Activated T-helper 2 cell treated with anti-CD3 and anti-CD28 coated beads, Interferon-gamma antibody, Interleukin-2, Interleukin-4, amounts not matched to agents 10 μg/mL and 5 μg/mL and 100 μg/mL, durations not matched to agents 14 hours and 24 hours and 36 hours (primary cell): Measurements from ENCODE around the gene STK33. TPM values are rescaled to one million over a fixed set of nuclear protein-coding genes. Genes with fewer than 3 reads are reported as not detected.

Experiments
- DNase-seq: peaks from one replicate; pipeline ENCODE4 v3.0.0; 2021; ENCODE audit warnings: low spot score
- H3K27ac Mint-ChIP-seq: one replicate; pipeline ENCODE4 v1.8.0; 2021; ENCODE audit warnings: mixed read lengths
- H3K27me3 Mint-ChIP-seq: one replicate; pipeline ENCODE4 v1.8.0; 2021; ENCODE audit warnings: low read depth, mixed read lengths
- H3K36me3 Mint-ChIP-seq: one replicate; pipeline ENCODE4 v1.8.0; 2021; ENCODE audit warnings: low read depth, mixed read lengths
- H3K4me1 Mint-ChIP-seq: one replicate; pipeline ENCODE4 v1.8.0; 2021; ENCODE audit warnings: low read depth, mixed read lengths
- H3K4me3 Mint-ChIP-seq: one replicate; pipeline ENCODE4 v1.8.0; 2021; ENCODE audit warnings: low read depth, mild to moderate bottlenecking, moderate library complexity, mixed read lengths
- H3K9me3 Mint-ChIP-seq: one replicate; pipeline ENCODE4 v1.8.0; 2021; ENCODE audit warnings: mixed read lengths
- intact Hi-C: fragments of 100-400 bp; cut with micrococcal nuclease; formaldehyde crosslinking; loops from one replicate; pipeline ENCODE4 v1.15.1; 2023
- total RNA-seq: library from RNA; stranded (reverse); gene quantifications from 2 replicates; pipeline ENCODE4 v1.2.3, GENCODE V29; 2022

STK33 gene
- 0.11 and 0.62 TPM in 2 replicates for total RNA-seq

- Mint-ChIP-seq H3K4me1 (peaks cover 4% of the 10 kb centered on the region), H3K9me3 (no peaks in the 10 kb centered on the region), H3K36me3 (no peaks in the 10 kb centered on the region), H3K27me3 (peaks cover 66% of the 10 kb centered on the region), H3K4me3 (peak within 1 kb of the TSS; percentile 67), H3K27ac (no peak within 1 kb of the TSS)
- peak; percentile 24 for DNase-seq
- intact Hi-C loops, result no loop called here
Observed at GRCh38 chr11:8593935-8594909, at the start of gene STK33. Gene STK33, minus strand, starts transcription at chr11:8594228. Its CDS starts 119,323 bp downstream, at chr11:8474905.

GRCh38 chr11:8642196-8642841 is 48.3 kb upstream of the STK33 start:
- H3K4me3 Mint-ChIP-seq, result no peak overlapping the region
- H3K27me3 Mint-ChIP-seq, result no peaks in the 10 kb centered on the region
- no peak overlapping the region for H3K27ac Mint-ChIP-seq
- intact Hi-C loops, result no loop called here
- peaks cover 9% of the 10 kb centered on the region for H3K4me1 Mint-ChIP-seq
- no peaks in the 10 kb centered on the region for H3K9me3 Mint-ChIP-seq
- no peak for DNase-seq
- H3K36me3 Mint-ChIP-seq, result peaks cover 19% of the 10 kb centered on the region

GRCh38 chr11:8641332-8641731 is 47.3 kb upstream of the STK33 start:
- no peak for DNase-seq
- no peak overlapping the region for H3K4me3 Mint-ChIP-seq
- intact Hi-C loops, result no loop called here
- H3K27ac Mint-ChIP-seq, result no peak overlapping the region
- H3K4me1 Mint-ChIP-seq, result peaks cover 8% of the 10 kb centered on the region
- H3K27me3 Mint-ChIP-seq, result no peaks in the 10 kb centered on the region
- peaks cover 3% of the 10 kb centered on the region for H3K9me3 Mint-ChIP-seq
- H3K36me3 Mint-ChIP-seq, result peaks cover 22% of the 10 kb centered on the region

- H3K36me3 Mint-ChIP-seq, result peaks cover 29% of the 10 kb centered on the region
- peaks cover 8% of the 10 kb centered on the region for H3K4me1 Mint-ChIP-seq
- no peak overlapping the region for H3K4me3 Mint-ChIP-seq
- no peak overlapping the region for H3K27ac Mint-ChIP-seq
- no peaks in the 10 kb centered on the region for H3K27me3 Mint-ChIP-seq
- intact Hi-C loops, result no loop called here
- no peak for DNase-seq
- H3K9me3 Mint-ChIP-seq, result peaks cover 3% of the 10 kb centered on the region
Observed at GRCh38 chr11:8640267-8640906, 46.4 kb upstream of the STK33 start.

DNA sequence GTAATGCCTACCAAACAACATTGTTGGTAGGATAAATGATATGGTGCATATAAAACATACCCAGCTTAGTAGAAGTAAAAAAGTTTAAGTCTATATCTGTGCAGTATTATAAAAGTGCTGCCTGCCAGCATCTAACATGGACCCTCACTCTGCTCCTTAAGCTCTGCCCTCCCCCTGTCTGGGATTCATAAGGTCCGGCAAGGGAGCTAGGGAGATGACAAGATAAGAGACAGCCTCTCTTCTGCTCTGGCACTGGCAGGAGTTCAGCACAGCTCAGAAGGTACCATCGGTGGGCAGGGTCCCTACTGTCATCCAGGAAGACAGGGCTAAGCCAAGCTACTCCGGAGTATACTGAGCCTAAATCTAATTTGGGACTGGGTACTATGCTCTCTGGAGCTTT is 45.6 kb upstream of the STK33 start:
- Mint-ChIP-seq H3K4me1 (peaks cover 8% of the 10 kb centered on the region), H3K27ac (no peak overlapping the region), H3K9me3 (peaks cover 3% of the 10 kb centered on the region), H3K36me3 (peaks cover 29% of the 10 kb centered on the region), H3K4me3 (no peak overlapping the region), H3K27me3 (no peaks in the 10 kb centered on the region)
- DNase-seq, result no peak
- intact Hi-C loops, result no loop called here

DNA sequence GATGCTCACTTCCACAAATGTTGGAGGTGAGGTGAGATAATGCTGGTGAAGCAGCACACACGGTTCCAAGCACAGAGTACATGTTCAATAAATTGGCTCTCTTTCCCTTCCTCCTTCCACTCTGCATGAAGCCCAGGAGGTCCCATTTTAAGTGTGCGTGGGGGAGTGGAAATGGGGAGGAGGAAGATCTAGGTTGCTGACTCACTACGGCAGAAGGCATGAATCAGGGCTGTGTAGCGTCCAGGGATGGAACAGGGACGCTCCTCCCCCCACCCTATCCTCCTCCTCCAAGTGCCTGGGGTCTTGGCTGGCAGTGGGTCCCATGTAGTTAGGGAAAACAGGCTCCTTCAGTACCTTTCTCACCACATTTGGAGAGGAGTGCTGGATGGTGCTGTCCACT is 44.3 kb upstream of the STK33 start:
- no peak for DNase-seq
- intact Hi-C loops, result no loop called here
- H3K36me3 Mint-ChIP-seq, result peaks cover 29% of the 10 kb centered on the region
- H3K4me3 Mint-ChIP-seq, result no peak overlapping the region
- H3K27me3 Mint-ChIP-seq, result no peaks in the 10 kb centered on the region
- H3K9me3 Mint-ChIP-seq, result peaks cover 3% of the 10 kb centered on the region
- peaks cover 8% of the 10 kb centered on the region for H3K4me1 Mint-ChIP-seq
- H3K27ac Mint-ChIP-seq, result no peak overlapping the region

DNA sequence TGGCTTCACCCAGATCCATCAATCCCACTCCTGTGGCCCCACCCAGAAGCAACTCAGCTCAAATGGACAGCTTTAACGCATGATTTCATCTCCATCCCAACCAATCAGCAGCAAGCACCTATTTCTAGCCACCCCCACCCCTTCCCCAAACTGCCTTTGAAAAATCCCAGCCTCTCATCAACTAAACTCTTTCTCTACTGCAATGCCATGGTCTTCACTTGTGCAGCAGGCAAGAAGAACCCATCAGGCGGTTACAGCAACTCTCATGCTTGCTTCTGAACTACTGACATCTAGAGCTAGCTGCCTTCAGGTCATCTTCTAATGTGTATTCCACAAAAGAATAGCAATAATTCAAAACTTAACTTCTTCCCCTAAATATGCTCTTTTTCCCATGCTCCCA is 42.1 kb upstream of the STK33 start:
- H3K36me3 Mint-ChIP-seq, result peaks cover 22% of the 10 kb centered on the region
- H3K9me3 Mint-ChIP-seq, result peaks cover 3% of the 10 kb centered on the region
- peaks cover 1% of the 10 kb centered on the region for H3K4me1 Mint-ChIP-seq
- no peak for DNase-seq
- H3K27ac Mint-ChIP-seq, result no peak overlapping the region
- no peak overlapping the region for H3K4me3 Mint-ChIP-seq
- intact Hi-C loops, result no loop called here
- no peaks in the 10 kb centered on the region for H3K27me3 Mint-ChIP-seq

DNA sequence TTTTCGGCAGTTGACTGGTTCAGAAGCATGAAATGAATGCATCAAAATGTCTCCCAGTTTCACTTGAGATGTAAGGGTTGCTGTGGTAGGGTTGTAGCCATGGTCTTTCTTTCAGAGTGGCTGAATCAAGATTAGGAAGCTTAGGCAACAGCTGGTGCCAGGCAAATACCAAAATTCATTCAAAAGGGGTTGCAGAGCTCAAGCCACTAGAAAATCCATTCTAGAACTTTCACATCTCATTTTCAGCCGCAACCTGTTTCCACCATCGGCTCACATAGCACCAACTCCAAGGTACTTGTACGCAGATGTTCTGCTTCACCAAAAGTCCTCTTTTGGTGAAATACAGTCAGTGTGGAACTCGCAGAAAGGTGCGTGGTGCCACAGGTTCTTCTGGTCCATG is 40.5 kb upstream of the STK33 start:
- peaks cover 22% of the 10 kb centered on the region for H3K36me3 Mint-ChIP-seq
- intact Hi-C loops, result no loop called here
- no peak for DNase-seq
- H3K9me3 Mint-ChIP-seq, result peaks cover 3% of the 10 kb centered on the region
- H3K27ac Mint-ChIP-seq, result no peak overlapping the region
- no peaks in the 10 kb centered on the region for H3K27me3 Mint-ChIP-seq
- no peaks in the 10 kb centered on the region for H3K4me1 Mint-ChIP-seq
- no peak overlapping the region for H3K4me3 Mint-ChIP-seq

GRCh38 chr11:8631395-8632118 is 37.5 kb upstream of the STK33 start:
- Mint-ChIP-seq H3K4me1 (no peaks in the 10 kb centered on the region), H3K36me3 (peaks cover 9% of the 10 kb centered on the region), H3K4me3 (no peak overlapping the region), H3K27me3 (no peaks in the 10 kb centered on the region), H3K27ac (no peak overlapping the region), H3K9me3 (peaks cover 2% of the 10 kb centered on the region)
- DNase-seq, result no peak
- intact Hi-C loops, result no loop called here

GRCh38 chr11:8624698-8625097 is 30.7 kb upstream of the STK33 start:
- H3K4me1 Mint-ChIP-seq, result no peaks in the 10 kb centered on the region
- peaks cover 10% of the 10 kb centered on the region for H3K36me3 Mint-ChIP-seq
- H3K27me3 Mint-ChIP-seq, result no peaks in the 10 kb centered on the region
- no peak for DNase-seq
- intact Hi-C loops, result no loop called here
- no peak overlapping the region for H3K4me3 Mint-ChIP-seq
- H3K27ac Mint-ChIP-seq, result no peak overlapping the region
- no peaks in the 10 kb centered on the region for H3K9me3 Mint-ChIP-seq

DNA sequence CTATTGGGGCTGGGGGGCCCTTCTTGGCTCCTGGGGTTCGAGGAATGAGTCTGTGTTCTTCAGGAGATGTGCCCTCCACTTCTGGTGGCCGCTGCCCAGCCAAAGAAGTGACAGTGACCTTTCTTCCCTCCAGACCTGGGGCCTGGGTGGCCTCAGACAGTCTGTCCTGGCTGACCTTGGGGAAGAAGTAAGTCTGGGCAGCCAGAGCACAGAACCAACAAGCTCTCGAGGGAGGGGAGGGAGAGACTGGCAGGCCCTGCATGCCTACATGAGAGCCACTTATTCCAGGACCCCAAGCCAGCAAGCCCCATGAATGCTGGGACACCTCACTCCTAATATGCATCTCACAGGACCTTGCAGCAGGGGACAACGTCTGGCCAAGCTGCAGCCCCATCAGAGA is 27.1 kb upstream of the STK33 start:
- Mint-ChIP-seq H3K9me3 (no peaks in the 10 kb centered on the region), H3K27ac (no peak overlapping the region), H3K4me3 (no peak overlapping the region), H3K36me3 (peaks cover 17% of the 10 kb centered on the region), H3K27me3 (no peaks in the 10 kb centered on the region), H3K4me1 (no peaks in the 10 kb centered on the region)
- no peak for DNase-seq
- intact Hi-C loops, result no loop called here

DNA sequence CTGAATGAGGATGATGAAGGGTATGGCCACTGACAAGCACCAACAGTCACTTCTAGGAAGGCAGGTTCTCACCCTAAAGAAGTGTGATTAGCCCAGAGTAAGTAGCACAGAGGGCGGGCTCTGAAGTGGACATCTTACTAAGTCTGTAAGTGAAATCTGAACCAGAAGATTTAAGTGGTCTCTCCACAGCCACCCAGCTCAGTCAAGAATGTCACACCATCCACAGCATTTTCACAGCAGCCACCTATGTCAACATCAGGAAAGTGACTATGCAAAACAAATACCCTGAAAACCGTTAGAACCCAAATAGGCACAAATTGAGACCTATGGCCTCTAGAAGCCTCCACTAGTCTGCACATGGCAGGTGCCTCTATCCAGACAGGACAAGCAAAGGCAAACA is 23.0 kb upstream of the STK33 start:
- H3K4me1 Mint-ChIP-seq, result no peaks in the 10 kb centered on the region
- intact Hi-C loops, result no loop called here

More for the DNA sequence above, 23.0 kb upstream of the STK33 start:
- Mint-ChIP-seq H3K27me3 (no peaks in the 10 kb centered on the region), H3K4me3 (no peak overlapping the region), H3K9me3 (no peaks in the 10 kb centered on the region), H3K27ac (no peak overlapping the region), H3K36me3 (peaks cover 10% of the 10 kb centered on the region)
- DNase-seq, result no peak
